Measurements from ENCODE around the gene CMBL. TPM values are rescaled to one million over a fixed set of nuclear protein-coding genes. Genes with fewer than 3 reads are reported as not detected.
"Not testable (repeated sequence)": the region's sequence is repeated elsewhere in the genome, so short reads cannot be mapped to it uniquely, and the experiment has no call there.

CMBL gene
- total RNA-seq, 1 donor from 2014 or later: 50.4 TPM

- peak overlapping the region; percentile 79 for H3K27ac ChIP-seq (replicated peaks)
- no peaks in the 10 kb centered on the region for H3K9me3 ChIP-seq (replicated peaks)
- peaks cover 30% of the 10 kb centered on the region for H3K36me3 ChIP-seq
- H3K27me3 ChIP-seq (ENCODE audit: low read depth): no peaks in the 10 kb centered on the region
- H3K4me1 ChIP-seq: peaks cover 20% of the 10 kb centered on the region
- H3K4me3 ChIP-seq: no peak overlapping the region
- intact Hi-C loops (cut with micrococcal nuclease): loop anchor here (10.0 kb wide), 1 partner anchor 135 kb away; no protein-coding TSS in a partner anchor
- TF ChIP-seq CTCF (IDR thresholded peaks at IDR 0.05; ENCODE audit: borderline replicate concordance): no peak
- DNase-seq: no peak
These were observed 17.7 kb downstream of the CMBL start for GRCh38 chr5:10289991-10290390.

GRCh38 chr5:10289353-10289752 is 18.3 kb downstream of the CMBL start:
- no peak for TF ChIP-seq CTCF (IDR thresholded peaks at IDR 0.05; ENCODE audit: borderline replicate concordance)
- DNase-seq: no peak
- peaks cover 20% of the 10 kb centered on the region for H3K4me1 ChIP-seq
- H3K36me3 ChIP-seq: peaks cover 30% of the 10 kb centered on the region
- H3K9me3 ChIP-seq (replicated peaks): no peaks in the 10 kb centered on the region
- no peaks in the 10 kb centered on the region for H3K27me3 ChIP-seq (ENCODE audit: low read depth)
- H3K4me3 ChIP-seq: no peak overlapping the region
- intact Hi-C loops (cut with micrococcal nuclease): loop anchor here (10.0 kb wide), 1 partner anchor 135 kb away; no protein-coding TSS in a partner anchor
- peak overlapping the region; percentile 79 for H3K27ac ChIP-seq (replicated peaks)

- no peak for TF ChIP-seq CTCF (IDR thresholded peaks at IDR 0.05; ENCODE audit: borderline replicate concordance)
- peak; percentile 74 for DNase-seq
- Histone ChIP-seq H3K27ac (replicated peaks) (peak overlapping the region; percentile 79), H3K4me3 (no peak overlapping the region), H3K36me3 (peaks cover 30% of the 10 kb centered on the region), H3K27me3 (ENCODE audit: low read depth) (no peaks in the 10 kb centered on the region), H3K4me1 (peaks cover 23% of the 10 kb centered on the region), H3K9me3 (replicated peaks) (no peaks in the 10 kb centered on the region)
- intact Hi-C loops (cut with micrococcal nuclease): loop anchor here (10.0 kb wide), 1 partner anchor 136 kb away; no protein-coding TSS in a partner anchor
These were observed 19.0 kb downstream of the CMBL start for GRCh38 chr5:10288592-10289219.

- no peak for TF ChIP-seq CTCF (IDR thresholded peaks at IDR 0.05; ENCODE audit: borderline replicate concordance)
- no peak for DNase-seq
- Histone ChIP-seq H3K27ac (replicated peaks) (no peak overlapping the region), H3K27me3 (ENCODE audit: low read depth) (no peaks in the 10 kb centered on the region), H3K9me3 (replicated peaks) (no peaks in the 10 kb centered on the region), H3K4me1 (peaks cover 23% of the 10 kb centered on the region), H3K4me3 (no peak overlapping the region), H3K36me3 (peaks cover 30% of the 10 kb centered on the region)
- intact Hi-C loops (cut with micrococcal nuclease): loop anchor here (10.0 kb wide), 1 partner anchor 138 kb away; no protein-coding TSS in a partner anchor
These were observed 20.9 kb downstream of the CMBL start for GRCh38 chr5:10286862-10287227.

DNA sequence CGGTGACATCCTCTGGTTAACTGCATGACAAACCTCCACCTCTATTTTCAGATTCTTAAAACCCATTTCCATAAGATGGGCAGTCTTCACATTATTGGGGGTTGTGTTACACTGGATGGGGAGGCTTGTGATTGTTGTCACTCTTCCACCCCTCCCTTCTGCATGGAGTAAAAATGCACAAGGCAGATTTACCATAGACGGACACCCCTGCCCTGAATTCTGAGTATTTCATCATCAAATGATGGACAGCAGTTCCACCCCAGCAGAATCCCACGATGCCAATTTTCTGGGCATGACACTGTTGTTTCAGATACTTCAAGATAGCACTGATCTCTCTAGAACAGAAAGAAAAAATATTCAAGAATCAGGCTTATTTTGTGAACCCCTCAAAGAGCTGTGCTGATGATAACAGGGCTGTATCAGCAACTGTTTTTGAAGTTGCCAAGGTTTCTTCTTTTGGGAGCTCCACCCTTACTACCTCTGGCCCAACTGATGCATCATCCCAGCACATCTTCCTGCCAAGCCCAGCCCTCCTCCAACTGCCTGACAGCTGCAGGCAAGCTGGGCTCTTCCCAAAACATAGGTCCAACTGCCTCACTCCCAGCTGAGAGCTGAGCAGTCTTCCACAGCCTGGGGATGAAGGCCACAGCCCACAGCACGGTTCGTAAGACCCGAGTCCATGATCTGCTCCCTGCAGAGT is 21.4 kb downstream of the CMBL start:
- Histone ChIP-seq H3K4me1 (peaks cover 23% of the 10 kb centered on the region), H3K9me3 (replicated peaks) (no peaks in the 10 kb centered on the region), H3K36me3 (peaks cover 30% of the 10 kb centered on the region), H3K27me3 (ENCODE audit: low read depth) (no peaks in the 10 kb centered on the region), H3K4me3 (no peak overlapping the region), H3K27ac (replicated peaks) (no peak overlapping the region)
- intact Hi-C loops (cut with micrococcal nuclease): loop anchor here (10.0 kb wide), 1 partner anchor 138 kb away; no protein-coding TSS in a partner anchor
- no peak for TF ChIP-seq CTCF (IDR thresholded peaks at IDR 0.05; ENCODE audit: borderline replicate concordance)
- DNase-seq: peak; percentile 27

GRCh38 chr5:10285362-10285761 is 22.3 kb downstream of the CMBL start:
- Histone ChIP-seq H3K4me1 (peaks cover 23% of the 10 kb centered on the region), H3K36me3 (peaks cover 30% of the 10 kb centered on the region)
- H3K27me3 ChIP-seq (ENCODE audit: low read depth); DNase-seq; H3K9me3 ChIP-seq (replicated peaks); H3K27ac ChIP-seq (replicated peaks); H3K4me3 ChIP-seq: not testable (repeated sequence)
- intact Hi-C loops (cut with micrococcal nuclease): loop anchor here (10.0 kb wide), 1 partner anchor 139 kb away; no protein-coding TSS in a partner anchor

Data from left ventricle myocardium inferior (tissue), 1 donor.